ENCODE data around the gene C6orf62.
"Not testable (repeated sequence)": the region's sequence is repeated elsewhere in the genome, so short reads cannot be mapped to it uniquely, and the experiment has no call there.

C6orf62 gene

DNA sequence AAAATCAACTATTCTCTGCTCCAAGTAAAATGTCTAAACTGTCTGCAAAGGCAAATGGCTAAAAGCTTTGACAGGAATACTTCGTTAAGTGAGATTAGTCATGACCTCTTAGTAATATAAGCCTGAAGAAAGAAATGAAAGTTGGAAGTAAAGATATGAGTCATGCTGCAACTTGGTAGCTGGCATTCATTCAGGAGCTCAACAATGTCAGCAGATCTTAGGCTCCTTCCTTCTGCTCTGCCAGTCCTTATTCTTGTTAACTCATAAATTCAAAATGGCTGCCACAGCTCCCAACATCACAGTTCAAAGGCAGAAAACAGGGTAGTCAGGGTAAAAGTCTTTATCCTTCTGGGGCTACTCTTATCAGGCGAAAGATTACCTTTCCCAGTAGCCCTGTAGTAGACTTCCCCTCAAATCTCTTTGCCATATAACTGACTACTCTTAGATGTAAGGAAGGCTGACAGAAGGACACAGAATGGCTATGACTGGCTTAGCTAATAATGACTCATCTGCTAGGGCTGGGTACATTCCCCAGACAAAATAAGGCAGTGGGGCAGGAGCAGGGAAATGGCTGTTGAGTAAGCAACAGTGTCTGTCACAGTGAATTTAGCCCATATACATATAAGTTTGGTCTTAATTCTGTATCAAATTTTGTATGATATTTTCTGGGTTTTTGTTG, 24.4 kb upstream of the C6orf62 start:
- ChIA-PET CTCF (interaction anchor here (1.1 to 1.4 kb wide), 3 partner anchors 10 to 328 kb away, joined by 3 to 4 read pairs (median 4); no protein-coding TSS in a partner anchor), POLR2A (interaction anchor here (0.7 to 1.4 kb wide), 5 partner anchors 11 to 41 kb away, joined by 3 to 13 read pairs (median 3); partner anchors contain the start of gene C6orf62)
- peak; percentile 90 for DNase-seq (ENCODE audit: low read depth, low spot score)
- H3K4me3 ChIP-seq (ENCODE audit: low read depth, low read length): peak overlapping the region; percentile 40
- TF ChIP-seq, protein P1, sequence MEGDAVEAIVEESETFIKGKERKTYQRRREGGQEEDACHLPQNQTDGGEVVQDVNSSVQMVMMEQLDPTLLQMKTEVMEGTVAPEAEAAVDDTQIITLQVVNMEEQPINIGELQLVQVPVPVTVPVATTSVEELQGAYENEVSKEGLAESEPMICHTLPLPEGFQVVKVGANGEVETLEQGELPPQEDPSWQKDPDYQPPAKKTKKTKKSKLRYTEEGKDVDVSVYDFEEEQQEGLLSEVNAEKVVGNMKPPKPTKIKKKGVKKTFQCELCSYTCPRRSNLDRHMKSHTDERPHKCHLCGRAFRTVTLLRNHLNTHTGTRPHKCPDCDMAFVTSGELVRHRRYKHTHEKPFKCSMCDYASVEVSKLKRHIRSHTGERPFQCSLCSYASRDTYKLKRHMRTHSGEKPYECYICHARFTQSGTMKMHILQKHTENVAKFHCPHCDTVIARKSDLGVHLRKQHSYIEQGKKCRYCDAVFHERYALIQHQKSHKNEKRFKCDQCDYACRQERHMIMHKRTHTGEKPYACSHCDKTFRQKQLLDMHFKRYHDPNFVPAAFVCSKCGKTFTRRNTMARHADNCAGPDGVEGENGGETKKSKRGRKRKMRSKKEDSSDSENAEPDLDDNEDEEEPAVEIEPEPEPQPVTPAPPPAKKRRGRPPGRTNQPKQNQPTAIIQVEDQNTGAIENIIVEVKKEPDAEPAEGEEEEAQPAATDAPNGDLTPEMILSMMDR (IDR thresholded peaks at IDR 0.05; ENCODE audit: insufficient read depth, low read length, missing control alignments): no peak

DNA sequence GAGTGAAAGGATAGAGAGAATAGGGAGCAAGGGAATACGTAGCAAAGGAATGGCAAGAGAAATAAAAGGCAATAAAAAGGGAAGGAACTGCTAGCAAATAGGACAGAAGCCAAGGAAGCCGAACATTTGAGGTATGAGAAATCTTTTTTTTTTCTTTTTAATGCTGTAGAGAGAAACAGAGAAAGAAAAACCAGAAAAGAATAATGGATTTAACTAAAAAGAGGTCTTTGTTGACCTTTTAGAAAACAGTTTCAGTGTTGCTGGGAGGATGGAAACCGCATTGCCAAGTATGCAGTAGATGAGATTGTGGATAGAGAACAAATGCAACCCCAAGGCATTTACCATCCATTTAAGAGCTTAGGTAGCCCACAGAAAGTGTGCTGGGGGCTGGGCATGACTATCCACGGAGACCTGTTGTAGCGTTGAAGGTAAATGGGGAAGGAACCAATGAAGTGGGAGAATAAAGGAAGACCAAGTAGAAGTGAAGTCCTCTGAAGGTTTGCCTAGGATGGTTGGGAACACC, 23.3 kb upstream of the C6orf62 start:
- DNase-seq (ENCODE audit: low read depth, low spot score): no peak
- CTCF ChIA-PET: interaction anchor here (1.1 to 1.4 kb wide), 3 partner anchors 9 to 329 kb away, joined by 3 to 4 read pairs (median 4); no protein-coding TSS in a partner anchor
- H3K4me3 ChIP-seq (ENCODE audit: low read depth, low read length): no peak overlapping the region
- TF ChIP-seq, protein P1 (IDR thresholded peaks at IDR 0.05; ENCODE audit: insufficient read depth, low read length, missing control alignments): no peak
- POLR2A ChIA-PET: interaction anchor here (0.9 kb wide), 1 partner anchor 40 kb away, joined by 3 read pairs; no protein-coding TSS in a partner anchor

DNA sequence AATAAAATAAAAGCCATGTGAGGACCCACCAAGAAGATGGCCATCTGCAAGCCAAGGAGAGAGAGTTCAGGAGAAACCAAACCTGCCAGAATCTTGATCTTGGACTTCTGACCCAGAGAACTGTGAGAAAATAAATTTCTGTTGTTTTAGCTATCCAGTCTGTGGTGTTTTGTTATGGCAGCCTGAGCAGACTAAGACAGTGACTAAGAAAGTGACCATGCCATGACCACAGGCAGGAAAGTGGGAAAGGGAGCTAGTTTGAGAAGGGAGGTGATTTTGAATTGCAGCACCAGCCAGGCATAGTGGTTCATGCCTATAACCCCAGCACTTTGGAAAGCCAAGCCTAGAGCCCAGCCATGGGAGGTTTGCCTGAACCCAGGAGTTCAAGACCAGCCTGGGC, 21.9 kb upstream of the C6orf62 start:
- ChIA-PET POLR2A (interaction anchor here (1.3 kb wide), 1 partner anchor 19 kb away, joined by 7 read pairs; no protein-coding TSS in a partner anchor), CTCF (interaction anchor here (1.3 kb wide), 1 partner anchor 19 kb away, joined by 5 read pairs; no protein-coding TSS in a partner anchor)
- no peak for DNase-seq (ENCODE audit: low read depth, low spot score)
- TF ChIP-seq, protein P1 (IDR thresholded peaks at IDR 0.05; ENCODE audit: insufficient read depth, low read length, missing control alignments): no peak
- no peak overlapping the region for H3K4me3 ChIP-seq (ENCODE audit: low read depth, low read length)

GRCh38 chr6:24738741-24739140, 19.8 kb upstream of the C6orf62 start:
- TF ChIP-seq, protein P1 (IDR thresholded peaks at IDR 0.05; ENCODE audit: insufficient read depth, low read length, missing control alignments): no peak
- H3K4me3 ChIP-seq (ENCODE audit: low read depth, low read length): no peak overlapping the region
- CTCF ChIA-PET: interaction anchor here (1.0 kb wide), 1 partner anchor 28 kb away, joined by 3 read pairs; no protein-coding TSS in a partner anchor
- POLR2A ChIA-PET: no interaction called here
- DNase-seq (ENCODE audit: low read depth, low spot score): no peak

DNA sequence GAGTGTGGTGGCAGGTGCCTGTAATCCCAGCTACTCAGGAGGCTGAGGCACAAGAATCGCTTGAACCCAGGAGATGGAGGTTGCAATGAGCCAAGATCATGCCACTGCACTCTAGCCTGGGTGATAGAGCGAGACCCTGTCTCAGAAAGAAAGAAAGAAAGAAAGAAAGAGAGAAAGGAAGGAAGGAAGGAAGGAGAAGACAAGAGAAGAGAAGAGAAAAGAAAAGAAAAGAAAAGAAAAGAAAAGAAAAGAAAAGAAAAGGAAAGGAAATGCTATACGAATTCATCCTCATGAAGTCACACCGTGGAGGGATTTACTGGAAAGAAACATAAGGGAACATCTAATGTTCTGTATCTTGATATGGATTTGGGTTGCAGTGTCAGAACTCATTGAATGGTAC, 15.8 kb upstream of the C6orf62 start:
- DNase-seq (ENCODE audit: low read depth, low spot score); H3K4me3 ChIP-seq (ENCODE audit: low read depth, low read length); CTCF ChIA-PET; POLR2A ChIA-PET: not testable (repeated sequence)

DNA sequence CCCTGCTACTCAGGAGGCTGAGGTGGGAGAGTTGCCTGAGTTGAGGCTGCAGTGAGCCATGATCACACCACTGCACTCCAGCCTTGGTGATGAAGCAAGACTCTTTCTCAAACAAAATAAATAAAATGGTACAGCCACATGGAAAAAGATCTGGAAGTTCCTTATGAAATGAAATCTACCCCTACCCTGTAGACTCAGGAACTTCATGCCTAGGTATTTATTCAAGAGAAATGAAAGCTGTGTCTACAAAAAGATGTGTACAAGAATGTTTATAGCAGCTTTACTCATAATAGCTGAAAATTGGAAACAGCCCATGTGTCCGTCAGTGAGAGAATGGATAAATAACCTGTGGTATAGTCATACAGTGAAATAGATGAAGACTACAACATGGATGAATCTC, 15.2 kb upstream of the C6orf62 start:
- POLR2A ChIA-PET: no interaction called here
- TF ChIP-seq, protein P1 (IDR thresholded peaks at IDR 0.05; ENCODE audit: insufficient read depth, low read length, missing control alignments): no peak
- CTCF ChIA-PET: no interaction called here

DNA sequence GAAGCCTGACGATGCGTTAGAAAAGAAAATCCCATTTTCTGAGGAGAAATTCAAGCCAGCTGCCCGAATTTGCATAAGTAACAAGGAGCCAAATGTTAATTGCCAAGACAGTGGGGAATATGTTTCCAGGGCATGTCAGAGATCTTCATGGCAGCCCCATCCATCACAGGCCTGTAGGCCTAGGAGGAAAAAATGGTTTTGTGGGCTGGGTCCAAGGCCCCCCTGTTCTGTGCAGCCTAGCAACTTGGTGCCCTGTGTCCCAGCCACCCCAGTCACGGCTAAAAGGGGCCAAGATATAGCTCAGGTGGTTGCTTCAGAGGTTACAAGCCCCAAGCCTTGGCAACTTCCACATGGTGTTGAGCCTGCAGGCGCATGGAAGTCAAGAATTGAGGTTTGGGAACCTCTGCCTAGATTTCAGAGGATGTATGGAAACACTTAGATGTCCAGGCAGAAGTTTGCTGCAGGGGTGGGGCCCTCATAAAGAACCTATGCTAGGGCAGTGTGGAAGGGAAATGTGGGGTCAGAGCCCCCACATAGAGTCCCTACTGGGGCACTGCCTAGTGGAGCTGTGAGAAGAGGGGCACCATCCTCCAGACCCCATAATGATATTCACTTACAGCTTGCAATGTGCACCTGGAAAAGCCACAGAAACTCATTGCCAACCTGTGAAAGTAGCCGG, 12.6 kb upstream of the C6orf62 start:
- DNase-seq (ENCODE audit: low read depth, low spot score); POLR2A ChIA-PET; H3K4me3 ChIP-seq (ENCODE audit: low read depth, low read length); CTCF ChIA-PET: not testable (repeated sequence)

More for the DNA sequence above, 15.2 kb upstream of the C6orf62 start:
- DNase-seq (ENCODE audit: low read depth, low spot score): no peak
- H3K4me3 ChIP-seq (ENCODE audit: low read depth, low read length): no peak overlapping the region

DNA sequence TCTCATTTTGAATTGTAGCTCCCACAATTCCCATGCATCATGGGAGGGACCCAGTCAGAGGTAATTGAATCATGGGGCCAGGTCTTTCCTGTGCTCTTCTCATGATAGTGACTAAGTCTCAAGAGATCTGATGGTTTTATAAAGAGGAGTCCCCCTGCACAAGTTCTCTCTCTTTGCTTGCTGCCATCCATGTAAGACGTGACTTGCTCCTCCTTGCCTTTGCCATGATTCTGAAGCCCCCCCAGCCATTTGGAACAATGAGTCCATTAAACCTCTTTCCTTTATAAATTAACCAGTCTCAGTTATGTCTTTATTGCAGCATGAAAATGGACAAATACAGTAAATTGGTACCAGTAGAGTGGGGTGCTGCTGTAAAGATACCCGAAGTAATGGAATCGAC, 11.7 kb upstream of the C6orf62 start:
- not testable (repeated sequence) for H3K4me3 ChIP-seq (ENCODE audit: low read depth, low read length)

More for the DNA sequence above, 11.7 kb upstream of the C6orf62 start:
- ChIA-PET POLR2A (interaction anchor here (1.1 kb wide), 1 partner anchor 9 kb away, joined by 3 read pairs; no protein-coding TSS in a partner anchor), CTCF (interaction anchor here (1.7 kb wide), 1 partner anchor 340 kb away, joined by 5 read pairs; no protein-coding TSS in a partner anchor)
- not testable (repeated sequence) for DNase-seq (ENCODE audit: low read depth, low spot score)

Measured in AG04449 (cell line).